Fibroblast of lung (primary cell): ENCODE data around the gene IGDCC3. TPM values are rescaled to one million over a fixed set of nuclear protein-coding genes. Genes with fewer than 3 reads are reported as not detected.

Experiments used
- DNase-seq, 2 donors: peaks; one replicate each; pipeline versions ENCODE4 v3.0.0 to v3.0.0-alpha.2; 2010; ENCODE audit warnings: low read depth in 2 of 2
- H2AFZ ChIP-seq: 2 replicates; pipeline ENCODE4 v1.5.1; 2012; ENCODE audit warnings: low read length, control low read depth, inconsistent platforms
- H3K27ac ChIP-seq: 2 replicates; pipeline ENCODE4 v1.5.1; 2011; ENCODE audit warnings: low read length, control low read depth; ENCODE audit not compliant: insufficient read depth
- H3K27me3 ChIP-seq: 2 replicates; pipeline ENCODE4 v1.5.1; 2011; ENCODE audit warnings: mild to moderate bottlenecking, low read length; ENCODE audit not compliant: control insufficient read depth, insufficient read depth
- H3K36me3 ChIP-seq: 2 replicates; pipeline ENCODE4 v1.5.1; 2011; ENCODE audit warnings: low read length; ENCODE audit not compliant: control insufficient read depth, insufficient read depth
- H3K4me1 ChIP-seq: 2 replicates; pipeline ENCODE4 v1.5.1; 2011; ENCODE audit warnings: low read length; ENCODE audit not compliant: control insufficient read depth, insufficient read depth; ENCODE audit errors: extremely low read depth
- H3K4me2 ChIP-seq: 2 replicates; pipeline ENCODE4 v1.5.1; 2011; ENCODE audit warnings: low read length, control low read depth; ENCODE audit not compliant: insufficient read depth; ENCODE audit errors: extremely low read depth
- H3K4me3 ChIP-seq, 4 experiments: fragments of 200-600 bp in 1 of 4; sonication (generic) in 1 of 4; replicated peaks in 1 of 4; 2 replicates each; pipeline ENCODE4 v1.5.1; 2011 to 2016; ENCODE audit warnings: low read length in 4 of 4, low read depth in 3 of 4, mild to moderate bottlenecking in 3 of 4, control low read depth in 2 of 4, inconsistent platforms in 1 of 4, mixed read lengths in 1 of 4; ENCODE audit not compliant: insufficient read depth in 1 of 4; ENCODE audit errors: control extremely low read depth in 1 of 4
- H3K79me2 ChIP-seq: 2 replicates; pipeline ENCODE4 v1.5.1; 2012; ENCODE audit warnings: mild to moderate bottlenecking, low read length, inconsistent platforms; ENCODE audit not compliant: control insufficient read depth, insufficient read depth
- H3K9ac ChIP-seq: 2 replicates; pipeline ENCODE4 v1.5.1; 2011; ENCODE audit warnings: mild to moderate bottlenecking, low read length, control low read depth; ENCODE audit not compliant: insufficient read depth
- H3K9me3 ChIP-seq: 2 replicates; pipeline ENCODE4 v1.5.1; 2012; ENCODE audit warnings: low read depth, low read length; ENCODE audit not compliant: control insufficient read depth, insufficient read depth
- H4K20me1 ChIP-seq: 2 replicates; pipeline ENCODE4 v1.5.1; 2011; ENCODE audit warnings: low read length; ENCODE audit not compliant: control insufficient read depth, insufficient read depth; ENCODE audit errors: extremely low read depth
- CTCF ChIP-seq, 2 donors: IDR thresholded peaks in 1 of 2; conservative IDR thresholded peaks in 1 of 2; 1 replicate in 1 of 2; 2 replicates in 1 of 2; pipeline ENCODE4 v1.5.1; 2011 to 2012; ENCODE audit warnings: low read length in 2 of 2, control low read depth in 1 of 2, inconsistent platforms in 1 of 2, low read depth in 1 of 2, mild to moderate bottlenecking in 1 of 2
- EZH2 ChIP-seq: IDR thresholded peaks from 2 replicates; pipeline ENCODE4 v1.5.1; 2012; ENCODE audit warnings: low read length, control low read depth, mild to moderate bottlenecking; ENCODE audit errors: missing control alignments
- polyA plus RNA-seq, 2 donors: library from polyadenylated mRNA; depleted of rRNA in 1 of 2; stranded (reverse) in 1 of 2; unstranded in 1 of 2; fragments of >200 nt; gene quantifications; 2 replicates each; pipeline ENCODE4 v1.2.1, GENCODE V29; 2011 to 2012; ENCODE audit warnings: missing spikeins in 1 of 2
- total RNA-seq: library from RNA; depleted of rRNA; stranded (reverse); fragments of >200 nt; gene quantifications from 2 replicates; pipeline ENCODE4 v1.2.1, GENCODE V29; 2014

IGDCC3 gene
- total and polyA plus RNA-seq, 2 donors (not counting 1 experiment from before 2014, with no cell fraction given), result 0.15 TPM; not detected in 1

GRCh38 chr15:65318870-65319356 is 58.9 kb downstream of the IGDCC3 start:
- H3K27ac ChIP-seq, result no peak overlapping the region
- H2AFZ ChIP-seq, result no peak overlapping the region
- DNase-seq, result peak; percentile 58 to 77
- no peaks in the 10 kb centered on the region for H3K9me3 ChIP-seq
- no peaks in the 10 kb centered on the region for H3K4me1 ChIP-seq
- TF ChIP-seq CTCF (conservative IDR thresholded peaks at IDR 0.05 in 1 of 2, IDR thresholded peaks at IDR 0.05 in 1 of 2; ENCODE audit: low read depth in 1 of 2, low read length in 2 of 2), result peak; percentile 75 to 79
- no peak for TF ChIP-seq EZH2
- H4K20me1 ChIP-seq, result no peaks in the 10 kb centered on the region
- no peak overlapping the region for H3K4me3 ChIP-seq
- no peak overlapping the region for H3K4me2 ChIP-seq
- H3K36me3 ChIP-seq, result no peaks in the 10 kb centered on the region
- no peaks in the 10 kb centered on the region for H3K79me2 ChIP-seq
- H3K27me3 ChIP-seq, result peaks cover 2% of the 10 kb centered on the region
- H3K9ac ChIP-seq, result no peak overlapping the region

GRCh38 chr15:65312400-65312916 is 65.3 kb downstream of the IGDCC3 start:
- Histone ChIP-seq H2AFZ (no peak overlapping the region), H3K4me2 (no peak overlapping the region), H3K27me3 (no peaks in the 10 kb centered on the region), H3K9me3 (no peaks in the 10 kb centered on the region), H3K4me3 (no peak overlapping the region), H3K27ac (no peak overlapping the region), H3K36me3 (no peaks in the 10 kb centered on the region), H3K79me2 (no peaks in the 10 kb centered on the region), H3K4me1 (no peaks in the 10 kb centered on the region), H3K9ac (no peak overlapping the region), H4K20me1 (no peaks in the 10 kb centered on the region)
- TF ChIP-seq EZH2 (no peak), CTCF (conservative IDR thresholded peaks at IDR 0.05 in 1 of 2, IDR thresholded peaks at IDR 0.05 in 1 of 2; ENCODE audit: low read depth in 1 of 2, low read length in 2 of 2) (no peak)
- DNase-seq, result peak in 1 of 2 donors; percentile 14

- Histone ChIP-seq H3K4me2 (no peak overlapping the region), H3K27me3 (no peaks in the 10 kb centered on the region), H3K9ac (no peak overlapping the region), H3K9me3 (no peaks in the 10 kb centered on the region), H3K36me3 (no peaks in the 10 kb centered on the region), H2AFZ (no peak overlapping the region), H4K20me1 (no peaks in the 10 kb centered on the region), H3K27ac (no peak overlapping the region), H3K4me1 (no peaks in the 10 kb centered on the region), H3K79me2 (no peaks in the 10 kb centered on the region), H3K4me3 (no peak overlapping the region)
- no peak for DNase-seq
- TF ChIP-seq EZH2 (no peak), CTCF (conservative IDR thresholded peaks at IDR 0.05 in 1 of 2, IDR thresholded peaks at IDR 0.05 in 1 of 2; ENCODE audit: low read depth in 1 of 2, low read length in 2 of 2) (no peak)
Observed at GRCh38 chr15:65311760-65312159, 66.0 kb downstream of the IGDCC3 start.
